Right lobe of liver (tissue), 6 donors: ENCODE measurements around the gene PAQR8. TPM values are rescaled to one million over a fixed set of nuclear protein-coding genes. Genes with fewer than 3 reads are reported as not detected.

Experiments
- ATAC-seq, 4 donors: fragments of 200-7000 bp; cut with Tn5 transposase; one replicate each; pipeline ENCODE4 v1.9.1; 2020; ENCODE audit warnings: mild to moderate bottlenecking in 4 of 4, moderate library complexity in 4 of 4
- DNase-seq, 3 donors: peaks; one replicate each; pipeline ENCODE4 v3.0.0-alpha.2; 2020
- H3K27ac ChIP-seq, 3 donors: fragments of 200-600 bp; one replicate each; pipeline ENCODE4 v1.8.0; 2022
- H3K27me3 ChIP-seq, 2 donors: fragments of 200-600 bp; one replicate each; pipeline ENCODE4 v1.8.0; 2022
- H3K36me3 ChIP-seq, 4 donors: fragments of 200-600 bp; sonication (generic) in 1 of 4; one replicate each; pipeline versions ENCODE4 v1.5.1 to v1.8.0; 2017 to 2022; ENCODE audit warnings: control low read depth in 1 of 4
- H3K4me1 ChIP-seq, 4 donors: fragments of 200-600 bp; sonication (generic) in 1 of 4; one replicate each; pipeline versions ENCODE4 v1.5.1 to v1.8.0; 2017 to 2022; ENCODE audit warnings: control low read depth in 1 of 4
- H3K4me3 ChIP-seq, 3 donors: fragments of 200-600 bp; one replicate each; pipeline ENCODE4 v1.8.0; 2022
- H3K9me3 ChIP-seq, 4 donors: fragments of 200-600 bp; sonication (generic) in 1 of 4; one replicate each; pipeline versions ENCODE4 v1.5.1 to v1.8.0; 2017 to 2022; ENCODE audit warnings: control low read depth in 1 of 4
- POLR2A ChIP-seq: fragments of 450-650 bp; IDR thresholded peaks from one replicate; pipeline ENCODE4 v1.6.1; 2017; ENCODE audit warnings: antibody characterized with exemption, mild to moderate bottlenecking
- WGBS: methylation state at CpG from one replicate; pipeline ENCODE4 v1.1.6; 2018; ENCODE audit warnings: low coverage, low lambda C conversion rate; ENCODE audit not compliant: insufficient coverage; ENCODE audit errors: missing lambda C conversion rate; 5-methylcytosine and 5-hydroxymethylcytosine counted together
- intact Hi-C, 2 donors: fragments of 100-400 bp; cut with DNase I; formaldehyde crosslinking; loops; one replicate each; pipeline versions ENCODE4 v1.11.2 to v1.14.1; 2022
- total RNA-seq, 6 experiments: library from RNA; depleted of rRNA in 2 of 6; stranded (reverse); fragments of >200 nt in 2 of 6; fragmentation: NEBNext Ultra II Directional in 3 of 6; extraction: Animal tissue kit (Norgen Biotek cat#: 25700) in 3 of 6; gene quantifications; one replicate each; pipeline versions ENCODE4 v1.1.0 to v1.2.4, GENCODE V29; 2016 to 2023
- TF ChIP-seq, protein P1 (sequence below), 4 donors: fragments of 200-600 bp in 3 of 4; fragments of 450-650 bp in 1 of 4; IDR thresholded peaks; one replicate each; pipeline versions ENCODE4 v1.5.1 to v1.8.0; 2016 to 2022; ENCODE audit warnings: antibody characterized with exemption in 4 of 4, mild to moderate bottlenecking in 2 of 4
- donor health status: DM: no; HTN: yes; CAD: no.
- donor health status: DM: no; HTN: no; CAD: no.
- donor health status: DM: no; HTN: no; CAD: no.
- donor health status: DM: no; HTN: yes; CAD: no.
- donor health status: DM: no; HTN: yes; CAD: no.

PAQR8 gene
- total RNA-seq, 6 experiments from 2014 or later = 0.29 to 1.5 (median 0.77) TPM

DNA sequence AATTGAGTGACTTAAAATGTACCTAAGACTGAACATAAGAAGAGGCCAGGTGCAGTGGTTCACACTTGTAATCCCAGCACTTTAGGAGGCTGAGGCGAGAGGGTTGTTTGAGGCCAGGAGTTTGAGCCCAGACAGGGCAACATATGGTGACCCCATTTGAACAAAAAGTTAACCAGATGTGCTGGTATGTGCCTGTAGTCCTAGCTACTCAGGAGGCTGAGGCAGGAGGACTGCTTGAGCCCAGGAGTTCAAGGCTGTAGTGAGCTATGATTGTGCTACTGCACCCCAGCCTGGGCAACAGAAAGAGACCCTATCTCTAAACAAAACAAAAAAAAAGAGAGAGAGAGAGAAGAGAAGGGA is 10.1 kb upstream of the PAQR8 start:
- ATAC-seq (no peak), DNase-seq (no peak)
- Histone ChIP-seq H3K36me3 (no peaks in the 10 kb centered on the region), H3K27ac (no peak overlapping the region), H3K27me3 (no peaks in the 10 kb centered on the region), H3K4me1 (no peaks in the 10 kb centered on the region), H3K4me3 (no peak overlapping the region), H3K9me3 (no peaks in the 10 kb centered on the region)
- intact Hi-C loops = no loop called here
- 100% methylated on average over 1 of the region's 1 CpG for WGBS
- TF ChIP-seq, protein P1, sequence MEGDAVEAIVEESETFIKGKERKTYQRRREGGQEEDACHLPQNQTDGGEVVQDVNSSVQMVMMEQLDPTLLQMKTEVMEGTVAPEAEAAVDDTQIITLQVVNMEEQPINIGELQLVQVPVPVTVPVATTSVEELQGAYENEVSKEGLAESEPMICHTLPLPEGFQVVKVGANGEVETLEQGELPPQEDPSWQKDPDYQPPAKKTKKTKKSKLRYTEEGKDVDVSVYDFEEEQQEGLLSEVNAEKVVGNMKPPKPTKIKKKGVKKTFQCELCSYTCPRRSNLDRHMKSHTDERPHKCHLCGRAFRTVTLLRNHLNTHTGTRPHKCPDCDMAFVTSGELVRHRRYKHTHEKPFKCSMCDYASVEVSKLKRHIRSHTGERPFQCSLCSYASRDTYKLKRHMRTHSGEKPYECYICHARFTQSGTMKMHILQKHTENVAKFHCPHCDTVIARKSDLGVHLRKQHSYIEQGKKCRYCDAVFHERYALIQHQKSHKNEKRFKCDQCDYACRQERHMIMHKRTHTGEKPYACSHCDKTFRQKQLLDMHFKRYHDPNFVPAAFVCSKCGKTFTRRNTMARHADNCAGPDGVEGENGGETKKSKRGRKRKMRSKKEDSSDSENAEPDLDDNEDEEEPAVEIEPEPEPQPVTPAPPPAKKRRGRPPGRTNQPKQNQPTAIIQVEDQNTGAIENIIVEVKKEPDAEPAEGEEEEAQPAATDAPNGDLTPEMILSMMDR (IDR thresholded peaks at IDR 0.05) = no peak
- TF ChIP-seq POLR2A = no peak

DNA sequence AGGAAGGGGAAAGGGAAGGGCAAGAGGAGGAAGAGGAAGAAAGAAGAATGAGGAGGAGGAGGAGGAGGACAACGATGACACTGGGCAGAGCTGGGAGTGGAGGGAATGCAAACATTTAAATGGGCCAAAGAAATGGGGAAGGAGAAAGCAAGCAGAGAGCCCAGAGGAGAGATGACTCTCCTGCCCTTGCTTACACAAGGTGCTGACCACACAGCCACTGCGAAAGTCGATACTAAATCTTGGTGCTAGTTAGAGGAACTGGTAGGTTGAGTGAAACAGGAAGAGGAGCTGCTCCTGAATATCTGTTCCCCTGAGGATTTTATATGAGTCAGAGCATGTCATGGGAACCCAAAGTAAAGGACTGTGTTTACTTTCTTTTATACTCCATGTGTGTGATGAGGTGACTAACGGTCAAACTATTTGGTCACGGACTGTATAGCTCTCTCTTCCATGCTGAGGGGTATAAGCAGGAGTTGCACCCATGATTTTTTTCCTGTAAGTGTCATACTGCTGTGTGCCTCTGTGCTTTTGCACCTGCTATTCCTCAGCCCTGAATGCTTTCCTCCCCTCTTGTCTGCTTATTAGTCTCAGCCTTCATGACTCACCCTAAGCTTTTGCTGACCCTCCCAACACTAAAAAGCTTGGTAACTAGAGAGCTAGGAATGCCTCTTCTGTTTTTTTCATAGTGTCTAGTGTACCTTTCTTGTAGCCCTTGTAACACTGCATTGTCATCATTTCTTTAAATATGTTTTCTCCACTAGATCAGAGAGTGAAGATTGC is 9.5 kb upstream of the PAQR8 start:
- Histone ChIP-seq H3K4me1 (no peaks in the 10 kb centered on the region), H3K36me3 (no peaks in the 10 kb centered on the region), H3K9me3 (no peaks in the 10 kb centered on the region), H3K4me3 (no peak overlapping the region), H3K27ac (no peak overlapping the region), H3K27me3 (no peaks in the 10 kb centered on the region)
- 21% methylated on average over 5 of the region's 5 CpGs for WGBS
- TF ChIP-seq, protein P1 (IDR thresholded peaks at IDR 0.05) = no peak
- TF ChIP-seq POLR2A = no peak
- ATAC-seq (peak; percentile 61 to 91 (median 72)), DNase-seq (no peak)
- intact Hi-C loops = no loop called here

DNA sequence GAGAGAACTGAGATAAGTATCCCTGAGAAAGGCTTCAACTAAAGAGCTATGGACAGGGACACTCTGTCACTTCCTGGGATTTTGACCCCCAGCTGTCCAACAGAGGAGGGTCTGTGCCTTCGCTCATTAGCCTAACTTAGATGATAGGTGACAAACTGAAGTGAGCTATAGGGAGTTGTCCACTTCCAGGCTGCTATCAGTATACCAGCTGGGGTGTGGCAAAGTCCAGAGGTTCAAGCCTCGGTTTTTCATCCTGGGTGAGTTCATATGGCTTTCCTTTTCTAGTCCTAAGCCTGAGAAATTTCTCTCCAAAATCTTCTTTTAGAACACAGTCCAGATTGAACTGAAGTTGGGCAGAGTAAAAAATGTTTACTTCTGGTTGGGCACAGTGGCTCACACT is 5.9 kb upstream of the PAQR8 start:
- TF ChIP-seq, protein P1 (IDR thresholded peaks at IDR 0.05) = no peak
- TF ChIP-seq POLR2A = no peak
- intact Hi-C loops = no loop called here
- WGBS = 25% methylated on average over 2 of the region's 2 CpGs
- H3K4me3 ChIP-seq = no peak overlapping the region
- H3K27ac ChIP-seq = no peak overlapping the region
- ATAC-seq = no peak
- no peaks in the 10 kb centered on the region for H3K9me3 ChIP-seq
- H3K27me3 ChIP-seq = no peaks in the 10 kb centered on the region
- DNase-seq = no peak
- no peaks in the 10 kb centered on the region for H3K4me1 ChIP-seq
- no peaks in the 10 kb centered on the region for H3K36me3 ChIP-seq

DNA sequence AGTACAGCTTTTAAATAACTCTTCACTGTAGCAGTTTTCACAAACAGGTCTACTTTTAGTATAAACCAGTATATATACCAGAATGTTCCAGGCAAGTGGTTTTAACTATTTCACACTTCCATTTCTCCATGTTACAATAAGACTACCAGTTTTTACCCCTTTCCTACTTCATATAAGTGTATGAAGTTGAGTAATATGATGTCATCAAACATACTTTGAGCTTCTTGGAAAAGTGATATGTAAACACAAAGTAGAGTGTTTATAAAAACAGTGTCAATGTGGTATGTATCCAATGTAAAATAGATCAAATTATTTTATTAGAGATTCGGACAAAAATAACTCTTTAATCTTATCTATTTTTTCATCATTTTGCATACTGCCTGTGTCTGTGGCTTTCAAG is 2.5 kb upstream of the PAQR8 start:
- H3K27ac ChIP-seq = no peak overlapping the region

More for the DNA sequence above, 2.5 kb upstream of the PAQR8 start:
- no peak for DNase-seq
- no peaks in the 10 kb centered on the region for H3K9me3 ChIP-seq
- peaks cover 0 to 12% (median 3%) of the 10 kb centered on the region in 4 donors for H3K4me1 ChIP-seq
- H3K36me3 ChIP-seq = no peaks in the 10 kb centered on the region
- WGBS = 82% methylated on average over 1 of the region's 1 CpG
- intact Hi-C loops = no loop called here
- ATAC-seq = no peak
- H3K4me3 ChIP-seq = no peak overlapping the region
- no peak for TF ChIP-seq POLR2A
- TF ChIP-seq, protein P1 (IDR thresholded peaks at IDR 0.05) = no peak
- no peaks in the 10 kb centered on the region for H3K27me3 ChIP-seq
